Neural cell (in vitro differentiated cells): ENCODE results near the gene PLA1A. TPM values are rescaled to one million over a fixed set of nuclear protein-coding genes. Genes with fewer than 3 reads are reported as not detected.

Source experiments
- H2AFZ ChIP-seq: fragments of 200-600, 300-800 bp; sonication (generic), shearing (Covaris generic); 2 replicates; pipeline ENCODE4 v1.6.0; 2014; ENCODE audit warnings: low read depth, mild to moderate bottlenecking, antibody characterized with exemption, low read length, moderate library complexity
- H3F3A ChIP-seq: fragments of 200-600 bp; shearing (Covaris generic); 2 replicates; pipeline ENCODE4 v1.6.1; 2016; ENCODE audit warnings: mild to moderate bottlenecking, moderate library complexity, mixed read lengths, antibody characterized with exemption, low read length; ENCODE audit not compliant: insufficient read depth, poor library complexity, severe bottlenecking
- H3K27ac ChIP-seq: fragments of 200-600, 300-800 bp; sonication (generic), shearing (Covaris generic); 2 replicates; pipeline ENCODE4 v1.5.1; 2014; ENCODE audit warnings: mild to moderate bottlenecking, low read length, moderate library complexity
- H3K27me3 ChIP-seq: fragments of 300-800, 200-600 bp; sonication (generic), shearing (Covaris generic); 2 replicates; pipeline ENCODE4 v1.6.0; 2014; ENCODE audit warnings: mild to moderate bottlenecking, low read depth, low read length, moderate library complexity; ENCODE audit not compliant: insufficient read depth
- H3K36me3 ChIP-seq: fragments of 300-800, 200-600 bp; sonication (generic), shearing (Covaris generic); 2 replicates; pipeline ENCODE4 v1.5.1; 2014; ENCODE audit warnings: mild to moderate bottlenecking, antibody characterized with exemption, low read length, moderate library complexity; ENCODE audit not compliant: insufficient read depth
- H3K4me2 ChIP-seq: fragments of 300-800, 200-600 bp; sonication (generic), shearing (Covaris generic); 2 replicates; pipeline ENCODE4 v1.6.0; 2014; ENCODE audit warnings: mild to moderate bottlenecking, low read length
- H3K4me3 ChIP-seq: fragments of 300-800, 200-600 bp; sonication (generic), shearing (Covaris generic); 2 replicates; pipeline ENCODE4 v1.5.1; 2014; ENCODE audit warnings: mild to moderate bottlenecking, low read length, moderate library complexity
- H3K79me2 ChIP-seq: fragments of 200-600 bp; shearing (Covaris generic); replicated peaks from 2 replicates; pipeline ENCODE4 v1.6.0; 2014; ENCODE audit warnings: mild to moderate bottlenecking, low read length, moderate library complexity; ENCODE audit not compliant: insufficient read depth
- H3K9ac ChIP-seq: fragments of 300-800, 200-600 bp; sonication (generic), shearing (Covaris generic); 2 replicates; pipeline ENCODE4 v1.6.1; 2016; ENCODE audit warnings: mild to moderate bottlenecking, low read length, mixed read lengths
- H3K9me2 ChIP-seq: fragments of 200-600 bp; shearing (Covaris generic); 2 replicates; pipeline ENCODE4 v1.6.1; 2016; ENCODE audit warnings: mild to moderate bottlenecking, low read length, mixed read lengths; ENCODE audit not compliant: insufficient read depth
- H3K9me3 ChIP-seq: fragments of 200-600, 300-800 bp; sonication (generic), shearing (Covaris generic); 2 replicates; pipeline ENCODE4 v1.6.1; 2016; ENCODE audit warnings: mild to moderate bottlenecking, mixed run types, low read length, moderate library complexity, mixed read lengths
- H4K20me1 ChIP-seq: fragments of 200-600 bp; shearing (Covaris generic); 2 replicates; pipeline ENCODE4 v1.6.1; 2016; ENCODE audit warnings: mild to moderate bottlenecking, mixed run types; ENCODE audit not compliant: insufficient read depth
- EP300 ChIP-seq: fragments of 450-650 bp; conservative IDR thresholded peaks from 2 replicates; pipeline ENCODE4 v1.6.1; 2014; ENCODE audit warnings: antibody characterized with exemption, mild to moderate bottlenecking, moderate library complexity; ENCODE audit not compliant: poor library complexity, severe bottlenecking
- MXI1 ChIP-seq: fragments of 450-650 bp; conservative IDR thresholded peaks from 2 replicates; pipeline ENCODE4 v1.6.1; 2014; ENCODE audit warnings: antibody characterized with exemption, mild to moderate bottlenecking; ENCODE audit not compliant: poor library complexity, severe bottlenecking
- POLR2AphosphoS5 ChIP-seq: IDR thresholded peaks from 2 replicates; pipeline ENCODE4 v1.6.1; 2012
- RAD21 ChIP-seq: fragments of 450-650 bp; conservative IDR thresholded peaks from 2 replicates; pipeline ENCODE4 v1.6.1; 2014; ENCODE audit warnings: antibody characterized with exemption, mild to moderate bottlenecking, moderate library complexity
- TAF1 ChIP-seq: IDR thresholded peaks from 2 replicates; pipeline ENCODE4 v1.6.1; 2012; ENCODE audit warnings: low read depth
- polyA plus RNA-seq: library from polyadenylated mRNA; depleted of rRNA; stranded (reverse); fragments of >200 nt; gene quantifications from 2 replicates; pipeline ENCODE4 v1.2.3, GENCODE V29; 2014
- TF ChIP-seq, protein P1 (sequence below): IDR thresholded peaks from 2 replicates; pipeline ENCODE4 v1.6.1; 2012; ENCODE audit warnings: borderline replicate concordance

PLA1A gene
- polyA plus RNA-seq, 1 donor from 2014 or later: not detected

DNA sequence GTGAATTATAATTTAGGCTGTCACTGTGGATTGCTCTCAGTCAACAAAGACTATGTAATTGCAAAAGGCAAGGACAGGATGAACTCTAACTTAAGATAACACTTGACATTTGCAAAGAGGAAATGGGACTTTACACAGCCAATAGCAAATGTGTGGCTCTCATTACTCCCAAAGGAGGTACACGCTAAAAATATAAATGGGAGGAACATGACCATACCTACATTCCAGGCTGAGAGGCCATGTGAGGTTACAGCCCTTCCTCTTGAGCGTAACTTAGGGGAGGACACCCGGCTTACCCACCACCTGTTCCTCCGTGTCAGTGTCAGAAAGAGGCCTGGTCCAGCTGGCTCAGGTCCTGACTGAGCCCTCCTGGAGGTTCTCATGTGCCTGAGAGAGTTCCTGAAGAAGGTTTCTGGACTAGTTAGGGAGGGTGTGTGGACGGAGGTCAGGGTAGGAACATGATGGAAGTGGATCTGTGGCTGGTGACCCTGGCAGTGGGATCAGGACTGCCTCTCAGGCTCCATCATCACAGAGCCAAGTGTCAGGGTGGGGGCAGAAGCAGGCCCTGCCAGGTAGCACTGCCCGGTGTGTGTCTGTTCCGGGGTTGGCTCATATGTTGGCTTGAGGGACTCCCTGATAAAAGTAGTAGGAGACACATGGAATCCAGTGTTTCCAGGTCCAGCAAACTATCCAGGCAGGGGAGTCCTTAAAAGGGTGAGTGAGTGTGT lies 54.8 kb downstream of the PLA1A start:
- Histone ChIP-seq H3K4me2 (no peak overlapping the region), H3K79me2 (no peaks in the 10 kb centered on the region), H3K4me3 (no peak overlapping the region), H3K9me2 (no peaks in the 10 kb centered on the region), H4K20me1 (no peaks in the 10 kb centered on the region), H3F3A (no peaks in the 10 kb centered on the region), H3K27ac (no peak overlapping the region), H2AFZ (no peak overlapping the region), H3K9ac (no peak overlapping the region), H3K9me3 (no peaks in the 10 kb centered on the region), H3K36me3 (no peaks in the 10 kb centered on the region), H3K27me3 (no peaks in the 10 kb centered on the region)
- no peak for TF ChIP-seq MXI1
- TF ChIP-seq, protein P1, sequence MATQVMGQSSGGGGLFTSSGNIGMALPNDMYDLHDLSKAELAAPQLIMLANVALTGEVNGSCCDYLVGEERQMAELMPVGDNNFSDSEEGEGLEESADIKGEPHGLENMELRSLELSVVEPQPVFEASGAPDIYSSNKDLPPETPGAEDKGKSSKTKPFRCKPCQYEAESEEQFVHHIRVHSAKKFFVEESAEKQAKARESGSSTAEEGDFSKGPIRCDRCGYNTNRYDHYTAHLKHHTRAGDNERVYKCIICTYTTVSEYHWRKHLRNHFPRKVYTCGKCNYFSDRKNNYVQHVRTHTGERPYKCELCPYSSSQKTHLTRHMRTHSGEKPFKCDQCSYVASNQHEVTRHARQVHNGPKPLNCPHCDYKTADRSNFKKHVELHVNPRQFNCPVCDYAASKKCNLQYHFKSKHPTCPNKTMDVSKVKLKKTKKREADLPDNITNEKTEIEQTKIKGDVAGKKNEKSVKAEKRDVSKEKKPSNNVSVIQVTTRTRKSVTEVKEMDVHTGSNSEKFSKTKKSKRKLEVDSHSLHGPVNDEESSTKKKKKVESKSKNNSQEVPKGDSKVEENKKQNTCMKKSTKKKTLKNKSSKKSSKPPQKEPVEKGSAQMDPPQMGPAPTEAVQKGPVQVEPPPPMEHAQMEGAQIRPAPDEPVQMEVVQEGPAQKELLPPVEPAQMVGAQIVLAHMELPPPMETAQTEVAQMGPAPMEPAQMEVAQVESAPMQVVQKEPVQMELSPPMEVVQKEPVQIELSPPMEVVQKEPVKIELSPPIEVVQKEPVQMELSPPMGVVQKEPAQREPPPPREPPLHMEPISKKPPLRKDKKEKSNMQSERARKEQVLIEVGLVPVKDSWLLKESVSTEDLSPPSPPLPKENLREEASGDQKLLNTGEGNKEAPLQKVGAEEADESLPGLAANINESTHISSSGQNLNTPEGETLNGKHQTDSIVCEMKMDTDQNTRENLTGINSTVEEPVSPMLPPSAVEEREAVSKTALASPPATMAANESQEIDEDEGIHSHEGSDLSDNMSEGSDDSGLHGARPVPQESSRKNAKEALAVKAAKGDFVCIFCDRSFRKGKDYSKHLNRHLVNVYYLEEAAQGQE: no peak
- no peak for TF ChIP-seq EP300
- no peak for TF ChIP-seq RAD21
- no peak for TF ChIP-seq TAF1

DNA sequence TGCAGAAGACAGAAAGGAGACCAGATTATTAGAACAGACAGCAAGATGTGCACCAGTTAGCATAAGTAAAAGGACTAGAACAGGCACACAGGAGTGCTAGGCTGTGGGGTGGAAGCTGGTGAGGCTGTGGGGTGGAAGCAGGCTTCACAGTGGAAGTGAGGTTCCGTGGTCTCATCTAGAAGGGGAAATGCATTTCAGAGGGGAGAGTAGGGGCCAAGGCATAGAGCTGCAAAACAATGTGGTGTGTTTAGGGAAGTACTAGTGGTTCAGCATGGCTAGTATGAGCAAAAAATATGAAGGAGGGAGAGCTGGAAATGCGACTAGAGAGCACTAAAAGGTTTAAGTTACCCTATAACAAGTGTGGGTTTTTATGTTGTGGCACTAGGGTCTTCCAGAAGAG lies 56.2 kb downstream of the PLA1A start:
- no peak overlapping the region for H3K4me3 ChIP-seq
- no peaks in the 10 kb centered on the region for H3K27me3 ChIP-seq
- no peaks in the 10 kb centered on the region for H3K79me2 ChIP-seq
- H3K4me2 ChIP-seq: no peak overlapping the region
- no peak overlapping the region for H3K27ac ChIP-seq
- no peaks in the 10 kb centered on the region for H3F3A ChIP-seq
- H3K36me3 ChIP-seq: no peaks in the 10 kb centered on the region
- H2AFZ ChIP-seq: no peak overlapping the region
- H3K9me2 ChIP-seq: no peaks in the 10 kb centered on the region
- H4K20me1 ChIP-seq: no peaks in the 10 kb centered on the region
- H3K9ac ChIP-seq: no peak overlapping the region
- TF ChIP-seq TAF1: no peak
- TF ChIP-seq, protein P1: no peak
- no peak for TF ChIP-seq POLR2AphosphoS5
- TF ChIP-seq RAD21: no peak
- H3K9me3 ChIP-seq: no peaks in the 10 kb centered on the region
